GM19239 (cell line): ENCODE results near the gene UBR1.
A peak's percentile ranks its signal among the peaks of the same experiment; 100 is the strongest.
"Not testable (repeated sequence)": the region's sequence is repeated elsewhere in the genome, so short reads cannot be mapped to it uniquely, and the experiment has no call there.

Source experiments
- DNase-seq: peaks from one replicate; pipeline ENCODE4 v3.0.0; 2011; ENCODE audit warnings: low spot score; ENCODE audit not compliant: insufficient read length
- FAIRE-seq: peaks from 2 replicates; lab custom pipeline; 2011; peaks lifted over from hg19 to GRCh38; lab: Jason Lieb, UNC

The UBR1 gene

GRCh38 chr15:42986693-42987342 is 119.0 kb downstream of the UBR1 start:
- DNase-seq (no peak), FAIRE-seq (no peak)

- no peak for DNase-seq
- no peak for FAIRE-seq
Observed at GRCh38 chr15:42984493-42985034, 121.3 kb downstream of the UBR1 start.

GRCh38 chr15:42979113-42979512 is 126.7 kb downstream of the UBR1 start:
- DNase-seq, FAIRE-seq: not testable (repeated sequence)

- FAIRE-seq (no peak), DNase-seq (no peak)
Observed at GRCh38 chr15:42974202-42974862, 131.5 kb downstream of the UBR1 start.

- no peak for DNase-seq
- no peak for FAIRE-seq
Observed at GRCh38 chr15:42973114-42973513, 132.7 kb downstream of the UBR1 start.

- FAIRE-seq (no peak), DNase-seq (no peak)
Observed at GRCh38 chr15:42971830-42972229, 134.0 kb downstream of the UBR1 start.

- DNase-seq (no peak), FAIRE-seq (no peak)
Observed at GRCh38 chr15:42964476-42964875, 141.4 kb downstream of the UBR1 start.

GRCh38 chr15:42955518-42955917 is 150.3 kb downstream of the UBR1 start:
- FAIRE-seq (no peak), DNase-seq (no peak)

- no peak for FAIRE-seq
Observed at GRCh38 chr15:42954291-42954690, 151.5 kb downstream of the UBR1 start.

GRCh38 chr15:42948898-42949297 is 156.9 kb downstream of the UBR1 start:
- not testable (repeated sequence) for DNase-seq, FAIRE-seq

More at GRCh38 chr15:42954291-42954690, 151.5 kb downstream of the UBR1 start:
- no peak for DNase-seq

- FAIRE-seq (no peak), DNase-seq (no peak)
Observed at GRCh38 chr15:42940527-42940926, 165.3 kb downstream of the UBR1 start.

GRCh38 chr15:42939841-42940240 is 166.0 kb downstream of the UBR1 start:
- FAIRE-seq, result no peak

GRCh38 chr15:42937143-42937542 is 168.7 kb downstream of the UBR1 start:
- no peak for FAIRE-seq
- no peak for DNase-seq

More at GRCh38 chr15:42939841-42940240, 166.0 kb downstream of the UBR1 start:
- DNase-seq, result no peak

GRCh38 chr15:42933886-42934667 is 171.8 kb downstream of the UBR1 start:
- DNase-seq, result no peak
- FAIRE-seq, result no peak

- FAIRE-seq, result no peak
- no peak for DNase-seq
Observed at GRCh38 chr15:42932833-42933515, 172.9 kb downstream of the UBR1 start.

- FAIRE-seq (no peak), DNase-seq (no peak)
Observed at GRCh38 chr15:42931702-42932486, 173.9 kb downstream of the UBR1 start.

- FAIRE-seq (no peak), DNase-seq (no peak)
Observed at GRCh38 chr15:42929306-42929848, 176.5 kb downstream of the UBR1 start.

GRCh38 chr15:42921342-42921731 is 184.5 kb downstream of the UBR1 start:
- FAIRE-seq (peak; percentile 26), DNase-seq (no peak)
